HEK293 (cell line): ENCODE data around the gene COL3A1.

ENCODE experiments used
- CTCF ChIA-PET: fragments of 350-600 bp; formaldehyde crosslinking; extraction: SDS; loops from one replicate; lab custom pipeline; 2021; ENCODE audit warnings: antibody characterized with exemption; lab: Yijun Ruan, JAX
- POLR2A ChIA-PET: fragments of 300-600 bp; formaldehyde crosslinking; extraction: SDS; loops from one replicate; lab custom pipeline; 2020; ENCODE audit warnings: antibody characterized with exemption, inconsistent platforms; lab: Yijun Ruan, JAX
- H3K27ac ChIP-seq: fragments of 200-500 bp; sonication (Bioruptor generic); 2 replicates; pipeline ENCODE4 v1.5.1; 2014; ENCODE audit warnings: low read depth, low read length, control low read depth, inconsistent platforms; ENCODE audit errors: extremely low read depth
- H3K36me3 ChIP-seq, 2 experiments: fragments of 200-500 bp in 1 of 2; sonication (Bioruptor generic) in 1 of 2; 1 replicate in 1 of 2; 2 replicates in 1 of 2; pipeline ENCODE4 v1.5.1; 2014 to 2017; ENCODE audit warnings: inconsistent platforms in 2 of 2, low read length in 2 of 2; ENCODE audit not compliant: control insufficient read depth in 2 of 2, insufficient read depth in 1 of 2
- H3K4me1 ChIP-seq: fragments of 200-500 bp; sonication (Bioruptor generic); 2 replicates; pipeline ENCODE4 v1.5.1; 2014; ENCODE audit warnings: mild to moderate bottlenecking, low read length, inconsistent platforms; ENCODE audit not compliant: control insufficient read depth, insufficient read depth
- H3K4me3 ChIP-seq: 2 replicates; pipeline ENCODE4 v1.5.1; 2011; ENCODE audit warnings: low read depth, mild to moderate bottlenecking, control low read depth, low read length, moderate library complexity
- H3K9me3 ChIP-seq: fragments of 200-500 bp; sonication (Bioruptor generic); 2 replicates; pipeline ENCODE4 v1.5.1; 2014; ENCODE audit warnings: low read depth, low read length, inconsistent platforms; ENCODE audit not compliant: control insufficient read depth, insufficient read depth
- KLF1 ChIP-seq: fragments of 450-650 bp; formaldehyde crosslinking; IDR thresholded peaks from 2 replicates; pipeline ENCODE4 v1.5.1; 2016; ENCODE audit warnings: missing biosample characterization, missing genetic modification characterization
- OSR2 ChIP-seq: fragments of 450-650 bp; formaldehyde crosslinking; IDR thresholded peaks from 2 replicates; pipeline ENCODE4 v1.5.1; 2016; ENCODE audit warnings: missing biosample characterization, missing genetic modification characterization
- PRDM1 ChIP-seq: fragments of 450-650 bp; formaldehyde crosslinking; IDR thresholded peaks from 2 replicates; pipeline ENCODE4; 2016; ENCODE audit warnings: missing biosample characterization, missing genetic modification characterization
- PRDM10 ChIP-seq: fragments of 450-650 bp; formaldehyde crosslinking; IDR thresholded peaks from 2 replicates; pipeline ENCODE4 v1.5.1; 2016; ENCODE audit warnings: missing biosample characterization, missing genetic modification characterization
- SP3 ChIP-seq: fragments of 450-650 bp; formaldehyde crosslinking; IDR thresholded peaks from 2 replicates; pipeline ENCODE4 v1.5.1; 2016; ENCODE audit warnings: missing biosample characterization, missing genetic modification characterization
- ZBTB7A ChIP-seq: fragments of 450-650 bp; formaldehyde crosslinking; IDR thresholded peaks from 2 replicates; pipeline ENCODE4 v1.5.1; 2016; ENCODE audit warnings: low read depth, missing biosample characterization, missing genetic modification characterization
- ZFP69B ChIP-seq: fragments of 450-650 bp; formaldehyde crosslinking; IDR thresholded peaks from 2 replicates; pipeline ENCODE4 v1.5.1; 2016; ENCODE audit warnings: missing biosample characterization, missing genetic modification characterization
- ZNF311 ChIP-seq: fragments of 450-650 bp; formaldehyde crosslinking; IDR thresholded peaks from 2 replicates; pipeline ENCODE4 v1.5.1; 2017; ENCODE audit warnings: missing biosample characterization, missing genetic modification characterization, borderline replicate concordance
- ZNF366 ChIP-seq: fragments of 450-650 bp; formaldehyde crosslinking; conservative IDR thresholded peaks from 2 replicates; pipeline ENCODE4 v1.5.1; 2016; ENCODE audit warnings: missing biosample characterization, missing genetic modification characterization
- ZNF37A ChIP-seq: fragments of 450-650 bp; IDR thresholded peaks from 2 replicates; pipeline ENCODE4 v1.5.1; 2018; ENCODE audit warnings: missing biosample characterization, missing genetic modification characterization
- ZNF391 ChIP-seq: fragments of 450-650 bp; formaldehyde crosslinking; IDR thresholded peaks from 2 replicates; pipeline ENCODE4 v1.5.1; 2016; ENCODE audit warnings: low read depth, missing biosample characterization, missing genetic modification characterization, borderline replicate concordance
- ZNF398 ChIP-seq: fragments of 450-650 bp; formaldehyde crosslinking; IDR thresholded peaks from 2 replicates; pipeline ENCODE4 v1.5.1; 2017; ENCODE audit warnings: missing biosample characterization, missing genetic modification characterization
- ZNF501 ChIP-seq: fragments of 450-650 bp; formaldehyde crosslinking; IDR thresholded peaks from 2 replicates; pipeline ENCODE4 v1.5.1; 2016; ENCODE audit warnings: missing biosample characterization, missing genetic modification characterization
- ZNF654 ChIP-seq: fragments of 450-650 bp; formaldehyde crosslinking; IDR thresholded peaks from 2 replicates; pipeline ENCODE4 v1.5.1; 2016; ENCODE audit warnings: low read depth, missing biosample characterization, missing genetic modification characterization
- ZNF658 ChIP-seq: fragments of 450-650 bp; formaldehyde crosslinking; IDR thresholded peaks from 2 replicates; pipeline ENCODE4; 2016; ENCODE audit warnings: missing biosample characterization, missing genetic modification characterization
- ZNF660 ChIP-seq: fragments of 450-650 bp; IDR thresholded peaks from 2 replicates; pipeline ENCODE4 v1.5.1; 2018; ENCODE audit warnings: missing biosample characterization, mild to moderate bottlenecking, missing genetic modification characterization
- ZNF843 ChIP-seq: fragments of 450-650 bp; formaldehyde crosslinking; IDR thresholded peaks from 2 replicates; pipeline ENCODE4 v1.5.1; 2016; ENCODE audit warnings: missing biosample characterization, missing genetic modification characterization

The COL3A1 gene

GRCh38 chr2:188975497-188976102 lies 1.4 kb downstream of the COL3A1 start:
- POLR2A ChIA-PET, result no interaction called here
- TF ChIP-seq ZNF398 (tag by site-specific recombination), result 0 out of 2 replicates have a peak, but pooled peaks have one; percentile 34
- no peak for TF ChIP-seq ZNF501 (tag by site-specific recombination)
- peak; percentile 39; the same call in 1 of the 2 replicates for TF ChIP-seq PRDM1 (tag by site-specific recombination)
- no peak for TF ChIP-seq OSR2 (tag by site-specific recombination)
- 0 out of 2 replicates have a peak, but pooled peaks have one; percentile 16 for TF ChIP-seq SP3 (tag by site-specific recombination)
- TF ChIP-seq KLF1, result peak; percentile 60; the same call in 1 of the 2 replicates
- TF ChIP-seq ZFP69B (tag by site-specific recombination), result no peak
- peak; percentile 61; the same call in 1 of the 2 replicates for TF ChIP-seq PRDM10 (tag by site-specific recombination)
- TF ChIP-seq ZNF658 (tag by site-specific recombination), result no peak
- TF ChIP-seq ZNF366 (tag by site-specific recombination), result 0 out of 2 replicates have a peak, but pooled peaks have one; percentile 53
- TF ChIP-seq ZNF311, result no peak
- no peak for TF ChIP-seq ZNF391 (tag by site-specific recombination)
- no peak for TF ChIP-seq ZNF37A
- 0 out of 2 replicates have a peak, but pooled peaks have one; percentile 22 for TF ChIP-seq ZNF843 (tag by site-specific recombination)
- TF ChIP-seq ZNF660 (tag by site-specific recombination), result no peak
- Histone ChIP-seq H3K4me3 (no peak overlapping the region), H3K36me3 (no peaks in the 10 kb centered on the region), H3K27ac (no peak overlapping the region), H3K9me3 (no peaks in the 10 kb centered on the region), H3K4me1 (peaks cover 5% of the 10 kb centered on the region)
- CTCF ChIA-PET, result interaction anchor here (0.5 to 1.3 kb wide), 4 partner anchors 56 to 504 kb away, joined by 3 to 4 read pairs (median 4); no protein-coding TSS in a partner anchor

GRCh38 chr2:188976545-188977268 lies 2.5 kb downstream of the COL3A1 start:
- Histone ChIP-seq H3K27ac (no peak overlapping the region), H3K4me3 (no peak overlapping the region), H3K9me3 (no peaks in the 10 kb centered on the region), H3K4me1 (peaks cover 5% of the 10 kb centered on the region), H3K36me3 (no peaks in the 10 kb centered on the region)
- CTCF ChIA-PET, result interaction anchor here (0.7 kb wide), 1 partner anchor 161 kb away, joined by 3 read pairs; no protein-coding TSS in a partner anchor
- POLR2A ChIA-PET, result no interaction called here
- TF ChIP-seq ZNF654 (tag by site-specific recombination) (peak; percentile 27), ZBTB7A (tag by site-specific recombination) (no peak)
